ENCODE measurements around the gene DDX41. TPM values are rescaled to one million over a fixed set of nuclear protein-coding genes. Genes with fewer than 3 reads are reported as not detected.
A peak's percentile ranks its signal among the peaks of the same experiment; 100 is the strongest.

DDX41 gene
- total RNA-seq, 6 donors from 2014 or later: 82.0 to 150 (median 91.9) TPM

DNA sequence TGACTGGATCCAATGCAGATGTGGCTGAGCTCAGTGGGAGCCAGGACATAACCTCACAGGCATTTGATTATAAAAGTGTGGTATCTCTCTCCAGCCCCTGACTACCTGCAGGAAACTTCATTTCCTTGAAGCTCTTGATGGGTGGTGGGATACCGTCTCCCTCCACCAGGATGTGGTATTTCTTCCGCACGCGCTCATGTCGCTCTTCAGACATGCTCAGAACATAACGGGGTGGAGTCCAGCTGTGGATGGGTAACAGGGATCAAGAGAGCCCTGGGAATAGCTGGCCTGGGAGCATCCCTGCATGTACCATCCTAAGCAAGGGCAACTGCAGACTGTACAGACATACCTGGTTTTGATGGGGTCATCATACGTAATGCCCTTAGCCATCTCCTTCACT lies 1.2 kb downstream of the DDX41 start:
- no peak for ATAC-seq (ENCODE audit: low FRiP score in 2 of 2)
- TF ChIP-seq POLR2A (IDR thresholded peaks at IDR 0.05) (no peak), EP300 (IDR thresholded peaks at IDR 0.05) (no peak), POLR2AphosphoS5 (IDR thresholded peaks at IDR 0.05) (no peak)
- TF ChIP-seq, protein P1, sequence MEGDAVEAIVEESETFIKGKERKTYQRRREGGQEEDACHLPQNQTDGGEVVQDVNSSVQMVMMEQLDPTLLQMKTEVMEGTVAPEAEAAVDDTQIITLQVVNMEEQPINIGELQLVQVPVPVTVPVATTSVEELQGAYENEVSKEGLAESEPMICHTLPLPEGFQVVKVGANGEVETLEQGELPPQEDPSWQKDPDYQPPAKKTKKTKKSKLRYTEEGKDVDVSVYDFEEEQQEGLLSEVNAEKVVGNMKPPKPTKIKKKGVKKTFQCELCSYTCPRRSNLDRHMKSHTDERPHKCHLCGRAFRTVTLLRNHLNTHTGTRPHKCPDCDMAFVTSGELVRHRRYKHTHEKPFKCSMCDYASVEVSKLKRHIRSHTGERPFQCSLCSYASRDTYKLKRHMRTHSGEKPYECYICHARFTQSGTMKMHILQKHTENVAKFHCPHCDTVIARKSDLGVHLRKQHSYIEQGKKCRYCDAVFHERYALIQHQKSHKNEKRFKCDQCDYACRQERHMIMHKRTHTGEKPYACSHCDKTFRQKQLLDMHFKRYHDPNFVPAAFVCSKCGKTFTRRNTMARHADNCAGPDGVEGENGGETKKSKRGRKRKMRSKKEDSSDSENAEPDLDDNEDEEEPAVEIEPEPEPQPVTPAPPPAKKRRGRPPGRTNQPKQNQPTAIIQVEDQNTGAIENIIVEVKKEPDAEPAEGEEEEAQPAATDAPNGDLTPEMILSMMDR (IDR thresholded peaks at IDR 0.05): no peak
- H3K4me3 ChIP-seq: peak overlapping the region in 2 of 4 donors; percentile 89 to 96
- no peaks in the 10 kb centered on the region for H3K27me3 ChIP-seq
- DNase-seq: no peak
- 89 to 93% methylated on average over 7 of the region's 7 CpGs for WGBS, 2 donors
- no peak overlapping the region for H3K27ac ChIP-seq
- H3K36me3 ChIP-seq: peaks cover 3 to 69% (median 62%) of the 10 kb centered on the region in 4 donors
- no peaks in the 10 kb centered on the region for H3K9me3 ChIP-seq
- H3K4me1 ChIP-seq: peaks cover 11 to 26% (median 15%) of the 10 kb centered on the region in 4 donors

DNA sequence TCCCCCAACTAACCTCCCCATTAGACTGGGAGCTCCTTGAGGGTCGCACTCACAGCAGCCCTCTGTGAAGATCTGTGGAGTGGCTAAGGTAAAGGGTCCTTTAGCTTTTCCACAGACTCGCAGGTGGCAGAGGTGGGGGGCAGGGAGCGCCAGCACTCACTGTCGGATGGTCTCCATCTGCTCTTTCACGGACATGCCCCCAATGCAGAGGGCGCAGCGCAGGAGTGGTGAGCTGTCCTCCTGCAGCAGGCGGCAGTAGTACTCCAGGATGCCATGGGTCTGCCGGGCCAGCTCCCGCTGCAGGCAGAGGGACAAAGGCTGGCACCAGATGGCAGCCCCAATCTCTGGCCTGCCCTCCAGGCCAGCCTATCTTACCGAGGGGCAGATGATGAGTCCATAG lies 2.2 kb downstream of the DDX41 start:
- no peak for TF ChIP-seq POLR2AphosphoS5 (IDR thresholded peaks at IDR 0.05)
- TF ChIP-seq, protein P1 (IDR thresholded peaks at IDR 0.05): no peak
- no peak for TF ChIP-seq EP300 (IDR thresholded peaks at IDR 0.05)
- TF ChIP-seq POLR2A (IDR thresholded peaks at IDR 0.05): no peak
- H3K4me3 ChIP-seq: no peak overlapping the region
- peaks cover 3 to 61% (median 54%) of the 10 kb centered on the region in 4 donors for H3K36me3 ChIP-seq
- no peaks in the 10 kb centered on the region for H3K27me3 ChIP-seq
- peaks cover 11 to 34% (median 25%) of the 10 kb centered on the region in 4 donors for H3K4me1 ChIP-seq
- no peak overlapping the region for H3K27ac ChIP-seq
- ATAC-seq (ENCODE audit: low FRiP score in 2 of 2) (no peak), DNase-seq (no peak)
- WGBS, 2 donors: 95 to 97% methylated on average over 6 to 11 of the region's 11 CpGs
- no peaks in the 10 kb centered on the region for H3K9me3 ChIP-seq

DNA sequence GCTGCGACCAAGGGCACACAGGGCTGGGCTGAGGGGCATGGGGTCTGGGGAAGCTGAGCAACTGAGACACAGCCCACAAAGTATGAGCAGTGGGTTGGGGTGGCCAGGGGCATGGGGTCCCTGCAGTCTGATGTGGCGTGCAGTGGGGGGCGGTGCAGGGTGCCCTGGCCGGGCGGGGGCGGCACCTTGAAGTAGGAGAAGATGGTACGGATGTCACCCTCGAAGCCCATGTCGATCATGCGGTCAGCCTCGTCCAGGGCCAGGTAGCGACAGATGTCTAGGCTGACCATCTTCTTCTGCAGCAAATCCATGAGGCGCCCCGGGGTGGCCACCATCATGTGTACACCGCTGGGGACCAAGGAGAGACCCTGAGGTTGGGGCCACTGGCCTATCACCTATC lies 3.3 kb downstream of the DDX41 start:
- ATAC-seq (ENCODE audit: low FRiP score in 2 of 2): no peak
- 97 to 99% methylated on average over 15 of the region's 15 CpGs for WGBS, 2 donors
- peaks cover 11 to 39% (median 25%) of the 10 kb centered on the region in 4 donors for H3K4me1 ChIP-seq
- H3K27me3 ChIP-seq: no peaks in the 10 kb centered on the region
- H3K4me3 ChIP-seq: no peak overlapping the region
- DNase-seq: no peak
- no peak overlapping the region for H3K27ac ChIP-seq
- H3K9me3 ChIP-seq: no peaks in the 10 kb centered on the region
- no peak for TF ChIP-seq POLR2A (IDR thresholded peaks at IDR 0.05)
- TF ChIP-seq EP300 (IDR thresholded peaks at IDR 0.05): no peak
- TF ChIP-seq POLR2AphosphoS5 (IDR thresholded peaks at IDR 0.05): no peak
- TF ChIP-seq, protein P1 (IDR thresholded peaks at IDR 0.05): no peak
- peaks cover 0 to 55% (median 52%) of the 10 kb centered on the region in 4 donors for H3K36me3 ChIP-seq

DNA sequence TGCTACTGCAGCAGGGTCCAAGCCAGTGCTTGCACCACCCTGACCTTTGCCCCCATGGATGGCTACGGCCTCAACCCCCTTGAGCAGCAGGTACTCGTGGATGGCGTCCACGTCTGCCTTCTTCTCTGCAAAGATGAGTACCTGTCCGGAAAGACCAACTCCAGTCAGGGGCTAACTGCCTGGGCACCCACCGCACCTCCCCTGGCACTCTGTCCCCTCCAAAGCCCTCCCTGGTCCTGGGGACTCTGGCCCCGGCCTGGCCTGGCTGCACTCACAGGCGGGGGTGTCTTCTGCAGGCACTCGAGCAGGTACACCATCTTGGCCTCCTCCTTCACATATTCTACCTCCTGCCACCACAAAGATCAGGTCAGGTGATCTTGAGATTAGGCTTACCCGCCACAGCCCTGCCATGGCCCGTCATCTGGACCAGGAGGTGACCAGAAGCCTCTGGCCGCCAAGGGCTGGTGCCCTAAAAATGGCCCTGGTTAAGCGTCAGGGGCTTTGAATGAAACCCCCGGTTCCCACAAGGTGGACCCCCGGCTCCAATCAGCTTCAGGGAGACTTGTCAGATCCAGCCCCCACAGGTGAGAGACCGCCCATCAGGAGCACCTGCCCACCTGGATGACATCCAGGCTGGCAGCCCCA lies 3.9 kb downstream of the DDX41 start:
- Histone ChIP-seq H3K36me3 (peaks cover 0 to 55% (median 52%) of the 10 kb centered on the region in 4 donors), H3K9me3 (no peaks in the 10 kb centered on the region), H3K4me1 (peaks cover 11 to 39% (median 25%) of the 10 kb centered on the region in 4 donors), H3K27ac (no peak overlapping the region), H3K4me3 (no peak overlapping the region), H3K27me3 (no peaks in the 10 kb centered on the region)
- no peak for DNase-seq
- ATAC-seq (ENCODE audit: low FRiP score in 2 of 2): no peak
- TF ChIP-seq POLR2A (IDR thresholded peaks at IDR 0.05) (no peak), EP300 (IDR thresholded peaks at IDR 0.05) (no peak), POLR2AphosphoS5 (IDR thresholded peaks at IDR 0.05) (no peak)
- 93 to 98% methylated on average over 3 to 16 of the region's 16 CpGs for WGBS, 2 donors

DNA sequence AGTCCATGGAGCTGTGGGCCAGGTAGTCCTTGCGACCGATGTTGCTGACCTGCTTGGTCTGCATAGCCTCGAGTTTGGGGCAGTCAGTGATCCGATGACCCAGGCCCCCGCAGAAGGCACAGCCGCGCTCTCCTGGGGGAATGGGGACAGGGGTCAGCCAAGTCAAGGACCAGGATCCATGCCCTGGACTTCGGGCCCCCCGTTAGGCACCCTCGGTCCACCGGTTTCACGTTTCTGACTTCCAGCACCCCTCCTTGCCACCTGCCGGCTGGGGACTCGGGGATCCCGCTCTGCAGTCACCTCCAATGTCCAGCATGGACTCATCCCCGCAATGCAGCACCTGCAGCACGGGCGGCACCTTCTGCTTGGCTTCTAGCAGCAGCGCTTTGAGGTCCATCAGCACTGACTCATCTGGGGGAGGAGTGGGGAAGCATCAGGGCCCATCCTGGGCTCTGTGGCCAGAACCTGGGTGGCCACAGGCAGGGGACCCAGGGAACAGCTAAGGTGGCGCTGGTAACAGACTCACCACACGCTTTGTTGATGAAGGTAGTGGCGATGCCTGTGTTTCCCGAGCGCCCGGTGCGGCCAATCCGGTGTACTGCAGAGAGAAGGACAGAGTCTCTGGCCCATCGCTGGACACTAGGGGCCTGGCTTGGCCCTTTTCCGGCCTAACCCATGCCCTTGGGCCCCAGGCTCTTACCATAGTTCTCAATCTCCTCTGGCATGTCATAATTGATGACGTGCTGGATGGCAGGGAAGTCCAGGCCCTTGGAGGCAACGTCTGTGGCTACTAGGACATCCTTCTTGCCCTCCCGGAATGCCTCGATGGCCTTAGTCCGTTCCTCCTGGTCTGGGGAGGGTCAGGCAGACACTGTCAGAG lies 4.7 kb downstream of the DDX41 start:
- no peak overlapping the region for H3K4me3 ChIP-seq
- DNase-seq (no peak), ATAC-seq (ENCODE audit: low FRiP score in 2 of 2) (no peak)
- peaks cover 11 to 34% (median 24%) of the 10 kb centered on the region in 4 donors for H3K4me1 ChIP-seq
- no peaks in the 10 kb centered on the region for H3K27me3 ChIP-seq
- H3K36me3 ChIP-seq: peaks cover 0 to 55% (median 52%) of the 10 kb centered on the region in 4 donors
- WGBS, 2 donors: 95% methylated on average over 12 to 34 of the region's 34 CpGs
- TF ChIP-seq, protein P1 (IDR thresholded peaks at IDR 0.05): no peak
- TF ChIP-seq POLR2A (IDR thresholded peaks at IDR 0.05) (no peak), EP300 (IDR thresholded peaks at IDR 0.05) (no peak), POLR2AphosphoS5 (IDR thresholded peaks at IDR 0.05) (no peak)
- no peaks in the 10 kb centered on the region for H3K9me3 ChIP-seq
- peak overlapping the region in 3 of 4 donors; percentile 91 to 92 (median 92) for H3K27ac ChIP-seq
